Fibroblast of skin of back (primary cell): ENCODE results near the gene HLA-E.
"Not testable (repeated sequence)": the region's sequence is repeated elsewhere in the genome, so short reads cannot be mapped to it uniquely, and the experiment has no call there.

Experiments
- DNase-seq: peaks from one replicate; pipeline ENCODE4 v3.0.0-alpha.2; 2013

HLA-E gene

GRCh38 chr6:30508890-30509736, 19.8 kb downstream of the HLA-E start:
- peak; percentile 54 for DNase-seq

- DNase-seq = no peak
Observed at GRCh38 chr6:30510419-30511168, 21.3 kb downstream of the HLA-E start.

GRCh38 chr6:30511169-30511546, 21.8 kb downstream of the HLA-E start:
- DNase-seq = no peak

GRCh38 chr6:30513451-30513850, 24.1 kb downstream of the HLA-E start:
- DNase-seq = no peak

GRCh38 chr6:30515106-30515505, 25.8 kb downstream of the HLA-E start:
- DNase-seq = no peak

- peak; percentile 83 for DNase-seq
Observed at GRCh38 chr6:30515944-30516753, 26.8 kb downstream of the HLA-E start.

- not testable (repeated sequence) for DNase-seq
Observed at GRCh38 chr6:30516754-30517076, 27.4 kb downstream of the HLA-E start.

GRCh38 chr6:30517767-30518504, 28.6 kb downstream of the HLA-E start:
- not testable (repeated sequence) for DNase-seq

- DNase-seq = not testable (repeated sequence)
Observed at GRCh38 chr6:30518505-30519145, 29.3 kb downstream of the HLA-E start.

- no peak for DNase-seq
Observed at GRCh38 chr6:30520522-30520921, 31.2 kb downstream of the HLA-E start.

GRCh38 chr6:30521082-30521481, 31.8 kb downstream of the HLA-E start:
- peak; percentile 72 for DNase-seq

GRCh38 chr6:30521952-30522351, 32.6 kb downstream of the HLA-E start:
- not testable (repeated sequence) for DNase-seq

- not testable (repeated sequence) for DNase-seq
Observed at GRCh38 chr6:30526444-30526843, 37.1 kb downstream of the HLA-E start.

GRCh38 chr6:30529349-30529875, 40.1 kb downstream of the HLA-E start:
- DNase-seq = not testable (repeated sequence)

- no peak for DNase-seq
Observed at GRCh38 chr6:30530014-30530413, 40.7 kb downstream of the HLA-E start.

GRCh38 chr6:30533460-30534294, 44.4 kb downstream of the HLA-E start:
- no peak for DNase-seq

GRCh38 chr6:30537931-30538330, 48.6 kb downstream of the HLA-E start:
- DNase-seq = no peak

- peak; percentile 73 for DNase-seq
Observed at GRCh38 chr6:30541515-30542403, 52.5 kb downstream of the HLA-E start.

GRCh38 chr6:30542404-30542725, 53.1 kb downstream of the HLA-E start:
- DNase-seq = no peak

- DNase-seq = no peak
Observed at GRCh38 chr6:30542915-30543314, 53.6 kb downstream of the HLA-E start.
